Spleen (tissue), 7 donors: ENCODE data around the gene LORICRIN.

Experiments used
- POLR2A ChIP-seq, 3 donors: fragments of 450-650 bp; IDR thresholded peaks; one replicate each; pipeline ENCODE4 v1.5.1; 2017; ENCODE audit warnings: antibody characterized with exemption in 3 of 3, mild to moderate bottlenecking in 1 of 3
- POLR2AphosphoS5 ChIP-seq, 3 donors: sonication (generic); formaldehyde crosslinking; IDR thresholded peaks; one replicate each; pipeline ENCODE4 v1.5.1; 2017; ENCODE audit warnings: antibody characterized with exemption in 3 of 3
- TF ChIP-seq, protein P1 (sequence below), 11 experiments: fragments of 200-600 bp in 7 of 11; fragments of 450-650 bp in 4 of 11; sonication (generic) in 4 of 11; IDR thresholded peaks in 8 of 11; conservative IDR thresholded peaks in 3 of 11; 1 replicate in 7 of 11; 2 replicates in 4 of 11; pipeline versions ENCODE4 v1.4.0 to v1.8.0; 2016 to 2021; ENCODE audit warnings: antibody characterized with exemption in 11 of 11, inconsistent platforms in 4 of 11, mild to moderate bottlenecking in 1 of 11
- donor health status: DM: no; HTN: no; CAD: no; lungs with moderate emphysema.
- donor health status: DM: no; HTN: no; CAD: no.
- donor health status: DM: no; HTN: no; CAD: no.

DNA sequence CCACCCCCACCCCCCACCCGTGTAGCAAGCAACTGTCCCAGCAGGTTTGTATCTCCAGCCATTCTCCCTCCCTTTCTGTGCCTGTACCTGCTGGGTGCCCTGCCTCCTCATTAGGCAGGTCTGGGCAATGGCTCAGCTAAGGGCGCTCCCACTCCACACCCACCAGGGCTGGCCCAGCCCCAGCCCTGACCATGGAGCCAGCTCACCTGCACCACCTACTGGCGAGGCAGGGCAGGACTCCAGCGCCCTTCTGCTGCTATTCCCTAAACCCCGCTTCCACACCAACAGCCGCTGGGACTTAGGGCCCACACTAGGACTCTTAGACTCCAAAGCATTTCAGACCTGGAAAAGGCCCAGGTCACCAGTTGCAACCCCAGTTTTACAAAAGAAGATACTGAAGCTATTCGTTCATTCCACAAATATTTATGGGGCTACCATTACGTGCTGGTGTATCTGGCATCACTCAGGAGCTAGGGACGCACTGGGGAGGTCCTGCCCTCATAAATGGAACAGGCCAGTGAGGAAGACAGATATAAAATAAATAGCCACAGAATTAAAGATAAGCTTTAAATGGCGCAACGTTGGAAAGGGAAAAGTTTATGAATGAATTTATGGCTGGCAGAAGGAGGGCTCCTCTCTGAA lies 29.3 kb downstream of the LORICRIN start:
- TF ChIP-seq POLR2A (IDR thresholded peaks at IDR 0.05): no peak
- TF ChIP-seq, protein P1, sequence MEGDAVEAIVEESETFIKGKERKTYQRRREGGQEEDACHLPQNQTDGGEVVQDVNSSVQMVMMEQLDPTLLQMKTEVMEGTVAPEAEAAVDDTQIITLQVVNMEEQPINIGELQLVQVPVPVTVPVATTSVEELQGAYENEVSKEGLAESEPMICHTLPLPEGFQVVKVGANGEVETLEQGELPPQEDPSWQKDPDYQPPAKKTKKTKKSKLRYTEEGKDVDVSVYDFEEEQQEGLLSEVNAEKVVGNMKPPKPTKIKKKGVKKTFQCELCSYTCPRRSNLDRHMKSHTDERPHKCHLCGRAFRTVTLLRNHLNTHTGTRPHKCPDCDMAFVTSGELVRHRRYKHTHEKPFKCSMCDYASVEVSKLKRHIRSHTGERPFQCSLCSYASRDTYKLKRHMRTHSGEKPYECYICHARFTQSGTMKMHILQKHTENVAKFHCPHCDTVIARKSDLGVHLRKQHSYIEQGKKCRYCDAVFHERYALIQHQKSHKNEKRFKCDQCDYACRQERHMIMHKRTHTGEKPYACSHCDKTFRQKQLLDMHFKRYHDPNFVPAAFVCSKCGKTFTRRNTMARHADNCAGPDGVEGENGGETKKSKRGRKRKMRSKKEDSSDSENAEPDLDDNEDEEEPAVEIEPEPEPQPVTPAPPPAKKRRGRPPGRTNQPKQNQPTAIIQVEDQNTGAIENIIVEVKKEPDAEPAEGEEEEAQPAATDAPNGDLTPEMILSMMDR (IDR thresholded peaks at IDR 0.05 in 8 of 11, conservative IDR thresholded peaks at IDR 0.05 in 3 of 11): peak in 6 of 11 experiments; percentile 27 to 53 (median 47)
- no peak for TF ChIP-seq POLR2AphosphoS5 (IDR thresholded peaks at IDR 0.05)
